HEK293 (cell line): ENCODE measurements around the gene MXI1.

Experiments used
- ZNF169 ChIP-seq: fragments of 450-650 bp; formaldehyde crosslinking; IDR thresholded peaks from 2 replicates; pipeline ENCODE4 v1.5.1; 2016; ENCODE audit warnings: missing biosample characterization, missing genetic modification characterization
- ZNF548 ChIP-seq: fragments of 450-650 bp; formaldehyde crosslinking; IDR thresholded peaks from 2 replicates; pipeline ENCODE4 v1.5.1; 2016; ENCODE audit warnings: missing biosample characterization, missing genetic modification characterization
- TF ChIP-seq, protein P1 (sequence below): fragments of 450-650 bp; formaldehyde crosslinking; IDR thresholded peaks from 2 replicates; pipeline ENCODE4 v1.5.1; 2016; ENCODE audit warnings: missing biosample characterization, missing genetic modification characterization
- TF ChIP-seq, protein P2 (sequence below): IDR thresholded peaks from 2 replicates; pipeline ENCODE4 v1.6.1; 2011; ENCODE audit warnings: mild to moderate bottlenecking, low read depth, low read length, borderline replicate concordance
- TF ChIP-seq, protein P3 (sequence below): fragments of 450-650 bp; formaldehyde crosslinking; IDR thresholded peaks from 2 replicates; pipeline ENCODE4 v1.5.1; 2016; ENCODE audit warnings: missing biosample characterization, missing genetic modification characterization

DNA sequence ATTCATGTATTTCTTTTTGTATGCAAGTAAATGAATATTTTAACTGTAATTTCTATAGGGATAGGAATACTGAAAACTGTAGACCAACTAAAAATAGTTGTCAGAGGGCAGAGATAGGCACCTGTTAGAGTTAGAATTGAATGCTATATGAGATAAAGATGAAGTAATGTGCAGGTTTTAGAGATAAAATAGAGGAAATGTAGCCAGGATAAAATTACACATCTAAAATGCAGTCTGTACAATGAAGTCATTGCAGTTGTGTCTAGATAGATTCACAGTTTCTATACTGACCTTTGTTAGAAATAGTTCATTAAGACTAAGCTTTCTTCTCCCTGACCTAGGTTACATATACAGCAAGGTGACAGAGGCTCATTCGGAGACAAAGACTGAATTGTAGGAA lies 51.1 kb downstream of the MXI1 start:
- TF ChIP-seq, protein P1, sequence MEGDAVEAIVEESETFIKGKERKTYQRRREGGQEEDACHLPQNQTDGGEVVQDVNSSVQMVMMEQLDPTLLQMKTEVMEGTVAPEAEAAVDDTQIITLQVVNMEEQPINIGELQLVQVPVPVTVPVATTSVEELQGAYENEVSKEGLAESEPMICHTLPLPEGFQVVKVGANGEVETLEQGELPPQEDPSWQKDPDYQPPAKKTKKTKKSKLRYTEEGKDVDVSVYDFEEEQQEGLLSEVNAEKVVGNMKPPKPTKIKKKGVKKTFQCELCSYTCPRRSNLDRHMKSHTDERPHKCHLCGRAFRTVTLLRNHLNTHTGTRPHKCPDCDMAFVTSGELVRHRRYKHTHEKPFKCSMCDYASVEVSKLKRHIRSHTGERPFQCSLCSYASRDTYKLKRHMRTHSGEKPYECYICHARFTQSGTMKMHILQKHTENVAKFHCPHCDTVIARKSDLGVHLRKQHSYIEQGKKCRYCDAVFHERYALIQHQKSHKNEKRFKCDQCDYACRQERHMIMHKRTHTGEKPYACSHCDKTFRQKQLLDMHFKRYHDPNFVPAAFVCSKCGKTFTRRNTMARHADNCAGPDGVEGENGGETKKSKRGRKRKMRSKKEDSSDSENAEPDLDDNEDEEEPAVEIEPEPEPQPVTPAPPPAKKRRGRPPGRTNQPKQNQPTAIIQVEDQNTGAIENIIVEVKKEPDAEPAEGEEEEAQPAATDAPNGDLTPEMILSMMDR (tag by site-specific recombination), result no peak
- TF ChIP-seq ZNF169 (tag by site-specific recombination) (no peak), ZNF548 (tag by site-specific recombination) (no peak)
- TF ChIP-seq, protein P2, sequence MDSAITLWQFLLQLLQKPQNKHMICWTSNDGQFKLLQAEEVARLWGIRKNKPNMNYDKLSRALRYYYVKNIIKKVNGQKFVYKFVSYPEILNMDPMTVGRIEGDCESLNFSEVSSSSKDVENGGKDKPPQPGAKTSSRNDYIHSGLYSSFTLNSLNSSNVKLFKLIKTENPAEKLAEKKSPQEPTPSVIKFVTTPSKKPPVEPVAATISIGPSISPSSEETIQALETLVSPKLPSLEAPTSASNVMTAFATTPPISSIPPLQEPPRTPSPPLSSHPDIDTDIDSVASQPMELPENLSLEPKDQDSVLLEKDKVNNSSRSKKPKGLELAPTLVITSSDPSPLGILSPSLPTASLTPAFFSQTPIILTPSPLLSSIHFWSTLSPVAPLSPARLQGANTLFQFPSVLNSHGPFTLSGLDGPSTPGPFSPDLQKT, result no peak
- TF ChIP-seq, protein P3, sequence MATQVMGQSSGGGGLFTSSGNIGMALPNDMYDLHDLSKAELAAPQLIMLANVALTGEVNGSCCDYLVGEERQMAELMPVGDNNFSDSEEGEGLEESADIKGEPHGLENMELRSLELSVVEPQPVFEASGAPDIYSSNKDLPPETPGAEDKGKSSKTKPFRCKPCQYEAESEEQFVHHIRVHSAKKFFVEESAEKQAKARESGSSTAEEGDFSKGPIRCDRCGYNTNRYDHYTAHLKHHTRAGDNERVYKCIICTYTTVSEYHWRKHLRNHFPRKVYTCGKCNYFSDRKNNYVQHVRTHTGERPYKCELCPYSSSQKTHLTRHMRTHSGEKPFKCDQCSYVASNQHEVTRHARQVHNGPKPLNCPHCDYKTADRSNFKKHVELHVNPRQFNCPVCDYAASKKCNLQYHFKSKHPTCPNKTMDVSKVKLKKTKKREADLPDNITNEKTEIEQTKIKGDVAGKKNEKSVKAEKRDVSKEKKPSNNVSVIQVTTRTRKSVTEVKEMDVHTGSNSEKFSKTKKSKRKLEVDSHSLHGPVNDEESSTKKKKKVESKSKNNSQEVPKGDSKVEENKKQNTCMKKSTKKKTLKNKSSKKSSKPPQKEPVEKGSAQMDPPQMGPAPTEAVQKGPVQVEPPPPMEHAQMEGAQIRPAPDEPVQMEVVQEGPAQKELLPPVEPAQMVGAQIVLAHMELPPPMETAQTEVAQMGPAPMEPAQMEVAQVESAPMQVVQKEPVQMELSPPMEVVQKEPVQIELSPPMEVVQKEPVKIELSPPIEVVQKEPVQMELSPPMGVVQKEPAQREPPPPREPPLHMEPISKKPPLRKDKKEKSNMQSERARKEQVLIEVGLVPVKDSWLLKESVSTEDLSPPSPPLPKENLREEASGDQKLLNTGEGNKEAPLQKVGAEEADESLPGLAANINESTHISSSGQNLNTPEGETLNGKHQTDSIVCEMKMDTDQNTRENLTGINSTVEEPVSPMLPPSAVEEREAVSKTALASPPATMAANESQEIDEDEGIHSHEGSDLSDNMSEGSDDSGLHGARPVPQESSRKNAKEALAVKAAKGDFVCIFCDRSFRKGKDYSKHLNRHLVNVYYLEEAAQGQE, result no peak
